GM04504 (cell line): Measurements from ENCODE around the gene TRERF1.

Experiments
- DNase-seq: peaks from one replicate; pipeline ENCODE4 v3.0.0-alpha.2; 2012; ENCODE audit warnings: low read depth

Gene TRERF1

DNA sequence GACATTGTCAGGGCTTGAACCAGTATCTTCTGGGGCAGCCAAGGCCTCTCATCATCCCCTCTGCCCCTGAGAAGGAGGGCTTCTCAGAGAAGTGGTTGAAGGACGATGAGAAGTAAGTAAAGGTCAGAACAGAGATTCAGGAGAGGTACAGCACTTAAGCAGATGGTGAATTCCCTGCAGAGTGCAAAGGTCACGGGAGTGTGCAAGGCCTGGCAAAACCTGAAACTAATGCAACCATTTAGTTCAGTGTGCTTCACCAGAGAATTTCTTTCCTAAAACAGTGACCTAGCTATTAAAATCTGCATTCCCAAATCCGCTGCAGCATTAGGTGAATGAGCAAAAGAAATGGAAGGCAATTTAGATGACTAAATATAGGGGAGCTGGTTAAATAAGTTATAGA lies 58.4 kb downstream of the TRERF1 start:
- DNase-seq, result no peak

DNA sequence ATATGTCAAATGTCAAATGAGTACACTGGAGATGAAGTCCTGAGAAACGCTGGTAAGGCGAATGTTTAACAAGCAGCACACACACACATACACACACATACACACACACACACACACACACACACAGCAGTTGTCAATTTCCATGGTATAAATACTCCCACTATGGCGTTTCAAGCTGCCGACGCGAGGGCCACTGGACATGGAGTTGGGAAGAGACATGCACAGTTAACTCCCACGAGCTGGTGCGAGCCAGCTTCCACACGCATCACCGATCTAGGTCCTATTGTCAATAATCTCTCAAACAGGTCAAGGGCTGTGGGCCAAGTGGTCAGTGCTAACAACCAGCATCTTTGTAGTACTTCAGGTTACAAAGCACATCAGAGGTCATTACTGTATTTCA lies 58.9 kb downstream of the TRERF1 start:
- DNase-seq, result no peak

DNA sequence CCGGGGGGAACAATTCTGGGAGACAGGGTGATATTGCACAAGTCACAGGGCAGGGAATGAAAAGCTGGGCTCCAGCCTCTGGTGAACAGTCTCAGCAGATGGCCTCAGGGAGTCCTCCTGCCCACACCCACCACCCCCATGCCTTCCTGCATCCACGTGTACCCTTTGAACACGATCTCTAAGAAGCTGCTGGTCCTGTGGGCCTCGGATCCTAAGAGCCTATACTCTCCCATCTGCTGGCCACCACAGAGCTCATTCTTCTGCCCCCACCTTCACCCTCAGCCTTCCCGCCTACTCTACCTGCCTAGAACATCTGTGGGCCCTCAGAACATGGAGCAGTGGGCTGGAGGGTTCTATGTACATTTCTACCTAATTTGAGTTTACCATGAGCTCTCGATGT lies 60.3 kb downstream of the TRERF1 start:
- no peak for DNase-seq

DNA sequence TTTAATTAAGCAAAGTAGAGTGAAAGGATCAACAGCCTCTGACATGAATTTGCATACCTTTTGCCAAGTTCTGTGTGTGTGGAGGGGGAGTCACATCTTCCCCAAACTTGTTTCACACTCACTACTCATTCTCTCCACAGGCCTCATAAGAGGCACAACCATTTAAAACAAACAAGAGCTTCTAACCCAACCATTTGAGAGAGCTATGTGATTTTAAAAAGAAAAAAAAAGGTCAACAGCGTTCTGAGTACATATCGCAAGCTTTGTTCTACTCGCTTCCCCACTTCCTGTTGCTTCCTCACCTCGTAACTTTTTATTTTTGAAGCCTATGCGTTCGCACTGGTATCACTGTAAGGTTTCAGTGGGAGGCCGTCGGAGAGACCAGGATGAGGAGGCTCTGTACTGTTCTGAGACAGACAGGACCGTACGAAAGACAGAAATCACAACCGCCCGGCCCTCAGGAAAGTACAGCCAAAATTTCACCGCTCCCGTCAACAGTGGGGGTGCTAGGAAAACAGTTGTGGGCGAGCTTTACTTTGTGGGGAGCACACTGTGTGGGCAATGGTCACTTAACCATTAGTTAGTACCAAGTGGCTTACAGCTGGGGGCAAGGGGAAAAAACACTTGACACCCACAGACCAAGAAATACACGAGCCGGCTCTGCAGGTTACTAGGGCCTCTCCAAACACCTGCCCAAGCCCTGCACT lies 61.3 kb downstream of the TRERF1 start:
- no peak for DNase-seq

DNA sequence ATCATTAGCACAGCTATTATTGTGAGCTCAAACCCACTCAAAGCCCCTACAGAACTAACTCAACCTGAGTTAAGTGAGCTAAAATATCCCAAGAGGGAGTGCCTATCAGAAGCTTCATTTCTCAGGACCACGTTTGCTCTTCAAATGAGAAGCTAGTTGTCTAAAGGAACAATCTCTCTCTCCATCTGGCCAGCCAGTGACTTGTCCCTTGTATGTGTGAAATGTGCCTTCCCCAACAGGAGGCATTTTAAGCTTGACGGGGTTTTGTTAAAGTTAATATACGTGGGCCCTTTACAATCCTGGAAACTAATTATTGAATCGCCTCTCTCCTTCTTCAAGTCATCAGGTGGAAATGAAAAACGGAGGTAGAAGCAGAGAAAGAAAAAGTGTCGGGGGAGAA lies 62.0 kb downstream of the TRERF1 start:
- no peak for DNase-seq

DNA sequence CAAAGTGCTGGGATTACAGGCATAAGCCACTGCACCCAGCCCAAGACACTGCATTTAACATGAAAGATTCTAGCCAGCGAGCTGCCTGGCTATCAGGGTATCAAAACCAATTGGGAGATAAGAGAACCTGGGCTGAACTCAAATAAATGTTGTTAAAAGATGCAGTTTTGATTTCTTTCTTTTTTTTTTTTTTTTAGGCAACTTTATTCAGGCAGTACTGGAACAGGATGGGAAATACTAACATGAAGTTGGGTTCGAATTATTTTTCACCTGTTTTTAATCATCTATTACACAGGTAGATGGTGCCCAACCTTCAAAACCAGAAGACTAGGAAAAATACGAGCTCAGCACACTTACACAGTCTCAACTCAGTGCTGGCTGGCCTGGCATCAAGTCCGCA lies 63.7 kb downstream of the TRERF1 start:
- DNase-seq, result no peak

DNA sequence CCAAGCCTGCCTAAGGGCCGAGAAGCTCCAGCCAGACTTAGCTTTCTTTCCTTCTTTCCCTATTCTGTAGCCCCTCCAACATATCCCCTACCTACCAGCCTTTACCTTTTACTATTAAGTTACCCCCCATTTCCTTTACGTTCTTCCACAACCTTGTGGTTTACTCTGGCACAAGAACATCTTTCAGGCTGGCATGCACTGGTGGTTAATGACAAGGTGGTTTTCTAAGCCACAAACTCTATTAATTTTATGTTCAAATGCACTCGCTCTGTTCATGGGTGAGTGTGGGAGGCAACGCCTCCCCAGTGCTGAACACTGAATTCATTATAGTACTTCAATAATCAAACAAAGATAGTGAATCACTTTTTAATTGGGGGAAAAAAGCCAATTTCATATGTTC lies 64.4 kb downstream of the TRERF1 start:
- DNase-seq, result no peak

DNA sequence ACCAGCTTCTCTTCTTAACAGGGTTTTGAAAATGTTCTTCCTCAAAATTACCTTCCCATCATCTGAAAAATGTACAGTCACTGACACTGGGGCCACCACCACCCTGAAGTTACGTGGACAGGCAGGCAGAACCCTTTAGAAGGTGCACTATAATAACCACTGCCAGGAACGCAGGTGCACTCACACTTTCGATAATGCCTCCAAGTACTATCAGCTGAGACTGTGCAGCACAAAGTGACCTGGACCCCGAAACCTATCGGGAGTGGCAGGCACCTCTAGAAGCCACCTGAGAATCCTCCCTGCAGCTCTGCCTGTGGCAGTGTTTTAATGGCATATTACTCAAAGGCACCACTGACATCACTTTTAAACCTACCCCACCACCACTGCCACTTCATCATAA lies 66.4 kb downstream of the TRERF1 start:
- DNase-seq, result no peak

DNA sequence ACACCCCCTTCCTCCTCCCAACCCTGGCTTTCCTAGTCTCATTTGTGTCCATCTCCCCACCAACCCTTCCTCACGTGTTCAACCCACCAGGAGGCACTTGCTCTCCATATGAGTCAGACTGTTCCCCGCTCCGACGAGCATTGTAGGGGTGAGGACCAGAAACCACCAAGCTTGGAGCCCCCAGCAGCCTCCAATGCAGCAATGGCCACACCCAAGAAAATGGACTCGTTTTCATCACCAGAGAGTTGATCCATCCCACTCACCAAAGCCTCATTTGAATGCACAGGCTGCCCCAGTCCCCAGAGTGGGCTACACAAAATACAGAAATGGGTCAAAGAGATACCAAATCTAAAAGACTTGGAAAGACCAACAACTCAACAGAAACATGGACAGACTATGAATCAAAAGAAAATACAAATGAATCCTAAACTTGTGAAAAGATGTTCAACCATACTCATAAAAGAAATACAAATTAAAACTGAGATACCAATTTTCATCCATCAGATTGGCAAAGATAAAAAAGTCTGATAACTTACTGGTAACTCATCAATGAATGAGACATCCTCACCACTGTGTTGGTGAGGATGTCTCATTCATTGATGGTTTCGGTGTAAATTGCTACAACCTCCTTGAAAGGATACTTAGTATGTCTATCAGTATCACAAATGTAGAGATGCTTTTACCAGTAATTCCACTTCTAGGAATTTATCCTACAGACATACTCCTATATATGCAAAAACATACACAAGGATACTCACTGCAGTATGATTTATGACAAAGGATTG lies 68.1 kb downstream of the TRERF1 start:
- DNase-seq, result no peak

DNA sequence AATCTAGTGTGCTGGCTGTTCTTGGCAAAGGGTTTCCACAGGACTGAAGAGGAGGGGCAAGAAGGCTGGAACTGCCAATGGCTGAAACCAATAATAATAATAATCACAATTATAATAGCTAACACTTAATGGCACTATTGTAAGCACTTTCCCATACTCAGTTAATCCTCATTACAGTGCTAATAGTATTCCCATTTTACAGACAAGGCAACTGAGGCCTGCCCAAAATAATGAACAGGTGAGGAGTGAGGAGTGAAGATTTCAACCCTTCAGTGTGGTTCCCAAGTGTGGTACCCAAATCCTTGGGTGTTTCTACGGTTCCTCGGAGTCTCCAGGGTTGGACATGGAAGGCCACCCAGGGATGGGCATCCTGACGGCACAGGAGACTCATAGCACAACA lies 69.9 kb downstream of the TRERF1 start:
- no peak for DNase-seq

DNA sequence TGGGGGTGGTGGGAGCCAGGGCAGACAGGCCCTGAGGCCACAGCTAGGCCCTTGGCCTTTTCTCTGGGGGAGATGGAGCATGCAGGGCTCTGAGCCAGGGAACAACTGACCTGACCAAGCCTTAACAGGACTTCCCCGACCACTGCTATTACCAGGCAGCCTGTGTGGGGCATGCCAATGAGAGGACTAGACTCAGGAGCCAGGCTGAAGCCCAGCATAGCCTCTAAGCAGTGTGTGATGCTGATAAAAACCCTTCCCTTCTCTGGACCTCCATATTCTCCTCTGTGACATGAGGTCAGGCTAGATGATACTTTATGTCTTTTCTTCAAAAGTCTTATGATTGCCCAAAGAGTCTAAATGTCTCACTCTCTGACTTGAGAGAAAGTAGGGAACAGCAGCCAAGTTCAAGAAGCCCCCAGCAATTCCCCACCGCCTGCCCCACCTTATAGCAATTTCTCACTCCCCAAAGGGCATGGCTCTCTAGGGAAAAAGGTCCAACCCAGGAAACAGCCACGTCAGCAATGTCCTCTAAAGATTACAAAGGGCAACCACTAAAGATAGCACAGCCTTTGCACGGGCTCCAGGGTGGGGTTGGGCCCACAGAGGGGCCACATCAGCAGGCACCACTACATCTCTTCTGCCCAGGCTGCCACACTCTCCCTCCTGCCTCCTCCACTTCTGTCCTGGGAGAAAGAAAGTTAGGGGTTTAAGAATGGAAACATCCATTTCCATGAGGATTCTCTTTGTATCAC lies 71.3 kb downstream of the TRERF1 start:
- DNase-seq, result no peak

DNA sequence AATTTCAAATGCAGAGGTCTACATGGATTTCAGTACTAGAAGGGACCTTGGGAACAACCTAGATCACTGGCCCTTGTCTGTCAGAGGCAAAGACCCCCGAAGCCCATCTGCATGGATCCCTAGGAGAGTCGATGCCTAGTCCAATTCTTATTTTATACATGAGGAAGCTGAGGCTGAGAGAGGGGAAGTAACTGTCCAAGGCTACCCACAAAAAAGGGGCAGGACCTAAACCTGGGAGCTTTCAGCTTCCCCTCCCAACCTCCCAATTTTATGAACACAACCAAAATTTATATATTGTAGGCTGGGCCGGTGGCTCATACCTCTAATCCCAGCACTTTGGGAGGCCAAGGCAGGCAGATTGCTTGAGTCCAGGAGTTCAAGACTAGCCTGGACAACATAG lies 73.2 kb downstream of the TRERF1 start:
- no peak for DNase-seq

DNA sequence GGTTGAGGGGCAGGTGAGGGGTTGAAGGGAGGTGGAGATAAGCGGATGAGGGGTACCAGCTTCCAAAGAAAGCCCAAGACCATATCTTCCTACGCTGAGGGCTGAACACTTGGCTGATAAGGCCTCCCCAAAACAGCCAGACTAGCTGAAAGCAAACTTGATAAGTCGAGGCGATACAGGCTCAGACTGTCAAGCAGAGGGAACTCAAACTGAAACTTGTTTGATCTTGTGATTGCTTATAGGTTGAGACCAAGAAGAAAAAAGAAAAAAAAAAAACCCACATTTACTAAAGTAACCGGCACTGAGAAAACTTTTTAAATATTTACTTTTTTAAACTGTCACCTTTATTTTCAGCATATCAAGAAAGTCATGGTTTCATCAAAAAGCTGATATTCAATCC lies 73.6 kb downstream of the TRERF1 start:
- no peak for DNase-seq

DNA sequence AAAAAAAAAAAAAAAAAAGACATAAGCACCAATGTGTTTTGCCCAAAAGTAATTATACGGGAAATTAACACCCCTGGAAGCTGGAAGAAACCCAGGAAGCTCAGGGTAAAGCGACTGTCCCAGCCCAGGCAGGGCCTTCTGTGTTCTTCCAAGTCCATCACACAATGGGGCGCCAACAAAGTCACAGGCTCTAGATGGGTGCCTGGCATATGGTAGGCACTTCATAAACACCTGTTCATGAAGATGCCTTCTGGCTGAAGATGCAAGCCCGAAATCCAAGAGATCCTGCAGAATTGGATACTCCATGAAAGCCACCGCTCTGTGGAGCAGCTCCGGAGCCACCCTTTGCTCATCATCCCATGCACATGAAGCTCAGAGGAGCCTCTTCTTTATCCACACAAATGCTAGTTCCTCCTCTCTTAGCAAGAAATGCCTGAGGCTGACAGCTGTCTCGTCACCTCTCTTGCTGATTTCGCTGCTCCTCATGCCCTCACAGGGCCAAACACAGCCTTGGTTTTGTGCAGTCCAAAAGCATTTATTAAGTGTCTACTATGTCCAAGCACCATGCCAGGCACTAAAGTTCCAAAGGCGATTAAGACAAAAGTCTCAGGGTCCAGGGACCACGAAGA lies 76.6 kb downstream of the TRERF1 start:
- DNase-seq, result no peak

DNA sequence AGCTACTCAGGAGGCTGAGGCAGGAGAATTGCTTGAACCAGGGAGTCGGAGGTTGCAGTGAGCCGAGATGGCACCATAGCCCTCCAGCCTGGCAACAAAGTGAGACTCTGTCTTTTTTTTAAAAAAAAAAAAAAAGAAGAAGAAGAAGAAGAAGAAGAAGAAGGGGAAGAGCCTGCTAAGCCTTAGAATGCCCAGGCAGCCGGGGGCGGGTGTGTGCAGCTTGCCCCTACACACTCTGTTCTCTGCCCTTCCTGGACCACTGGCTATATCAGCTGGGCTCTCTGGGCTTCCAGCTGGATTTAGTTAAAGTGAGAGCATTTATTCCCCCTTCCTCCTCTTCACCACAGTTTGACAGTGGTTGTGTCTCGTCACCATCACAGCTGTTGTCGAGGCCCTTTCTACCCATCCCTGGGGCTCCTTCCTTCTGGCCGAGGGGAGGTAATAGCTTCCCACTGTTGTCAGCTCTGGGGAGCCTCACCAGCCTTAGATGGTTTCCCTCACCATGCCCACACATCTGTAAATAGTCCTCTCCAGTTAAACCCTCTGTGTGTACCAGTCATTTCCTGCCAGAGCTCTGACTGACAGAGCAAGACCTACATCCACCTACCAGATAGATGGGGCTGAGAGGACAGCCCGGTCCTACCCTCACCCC lies 77.6 kb downstream of the TRERF1 start:
- no peak for DNase-seq

DNA sequence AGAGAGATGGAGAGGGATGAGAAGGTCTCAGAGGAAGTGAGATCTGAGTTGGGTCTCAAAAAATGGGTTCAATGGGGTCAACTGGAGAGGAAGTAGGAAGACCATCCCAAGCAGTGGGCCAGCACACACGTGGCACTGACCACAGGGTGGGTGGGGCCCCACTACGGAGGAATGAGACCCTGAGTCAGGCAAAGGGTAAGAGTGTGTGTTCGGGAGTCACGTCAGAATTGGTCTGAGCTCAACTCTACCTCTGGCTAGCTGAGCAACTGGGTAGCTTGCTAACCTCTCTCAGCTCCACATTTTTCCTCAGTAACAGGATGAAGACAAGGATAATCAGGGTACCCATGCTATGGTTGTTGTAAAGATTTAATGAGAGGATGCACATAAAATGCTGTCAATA lies 79.0 kb downstream of the TRERF1 start:
- no peak for DNase-seq

DNA sequence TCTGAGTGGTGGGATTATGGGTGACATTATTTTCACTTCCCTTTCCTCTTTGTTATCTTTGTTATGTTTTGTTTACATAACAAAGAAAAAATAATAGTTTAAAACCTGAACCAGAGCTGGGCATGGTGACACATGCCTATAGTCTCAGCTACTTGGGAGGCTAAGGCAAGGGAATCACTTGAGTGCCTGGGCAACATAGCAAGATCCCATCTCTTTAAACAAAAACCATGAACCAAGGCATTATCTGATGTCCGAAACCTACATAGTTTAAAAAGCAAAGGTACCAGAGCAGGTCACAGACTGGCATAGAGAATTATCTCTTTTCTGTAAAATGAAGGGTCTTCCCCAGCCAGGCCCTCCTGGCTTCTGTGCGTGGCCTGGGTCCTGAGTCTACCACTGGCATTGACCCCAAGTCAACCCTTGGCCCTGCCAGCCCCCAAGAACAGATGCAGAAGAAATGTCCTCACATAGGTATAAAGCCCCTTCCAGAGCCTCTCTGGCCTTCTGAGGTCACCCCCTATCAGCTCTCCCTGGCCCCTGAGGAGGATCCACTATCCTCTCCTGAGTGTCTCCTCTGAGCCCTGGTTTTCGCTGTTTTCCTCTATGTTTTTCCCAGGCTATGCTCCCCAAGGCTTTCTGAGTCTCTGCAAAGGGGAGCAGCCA lies 81.3 kb downstream of the TRERF1 start:
- DNase-seq, result no peak

DNA sequence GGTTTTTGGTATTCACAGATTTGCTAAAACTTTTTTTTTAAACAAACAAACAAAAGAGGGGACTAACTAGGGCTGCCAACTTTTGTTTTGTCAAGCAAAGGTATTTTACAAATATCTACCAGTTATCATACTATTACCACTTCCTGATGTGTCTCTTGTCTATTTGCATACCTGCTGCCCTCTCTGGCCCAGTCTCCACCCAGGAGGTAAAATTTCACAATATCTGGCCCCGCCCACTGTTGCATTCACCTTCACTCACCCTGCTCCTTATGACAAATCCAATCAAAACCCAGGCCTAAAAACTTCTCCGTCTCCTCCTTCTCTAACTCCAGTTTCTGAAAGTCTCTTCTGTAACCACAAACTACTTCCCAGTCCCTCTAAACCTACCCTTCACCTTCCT lies 82.2 kb downstream of the TRERF1 start:
- no peak for DNase-seq

DNA sequence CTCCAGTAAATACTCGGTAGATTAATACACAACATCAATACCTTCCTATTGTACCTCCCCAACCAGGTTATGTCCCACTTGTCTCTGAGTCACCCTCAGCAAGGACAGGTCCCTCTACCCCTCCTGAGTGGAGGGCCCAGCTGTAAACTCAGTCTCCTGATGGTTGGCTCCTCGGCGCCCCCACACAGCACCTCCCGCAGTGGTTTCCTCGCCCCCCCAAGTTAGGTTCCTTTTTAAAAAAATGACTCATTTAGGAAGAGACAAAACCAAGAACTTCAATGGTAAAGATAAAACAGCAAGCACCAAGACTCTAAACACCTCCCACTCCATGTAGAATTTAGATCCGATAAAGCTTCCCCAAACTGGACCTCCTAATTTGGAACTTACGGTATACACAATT lies 83.5 kb downstream of the TRERF1 start:
- no peak for DNase-seq

DNA sequence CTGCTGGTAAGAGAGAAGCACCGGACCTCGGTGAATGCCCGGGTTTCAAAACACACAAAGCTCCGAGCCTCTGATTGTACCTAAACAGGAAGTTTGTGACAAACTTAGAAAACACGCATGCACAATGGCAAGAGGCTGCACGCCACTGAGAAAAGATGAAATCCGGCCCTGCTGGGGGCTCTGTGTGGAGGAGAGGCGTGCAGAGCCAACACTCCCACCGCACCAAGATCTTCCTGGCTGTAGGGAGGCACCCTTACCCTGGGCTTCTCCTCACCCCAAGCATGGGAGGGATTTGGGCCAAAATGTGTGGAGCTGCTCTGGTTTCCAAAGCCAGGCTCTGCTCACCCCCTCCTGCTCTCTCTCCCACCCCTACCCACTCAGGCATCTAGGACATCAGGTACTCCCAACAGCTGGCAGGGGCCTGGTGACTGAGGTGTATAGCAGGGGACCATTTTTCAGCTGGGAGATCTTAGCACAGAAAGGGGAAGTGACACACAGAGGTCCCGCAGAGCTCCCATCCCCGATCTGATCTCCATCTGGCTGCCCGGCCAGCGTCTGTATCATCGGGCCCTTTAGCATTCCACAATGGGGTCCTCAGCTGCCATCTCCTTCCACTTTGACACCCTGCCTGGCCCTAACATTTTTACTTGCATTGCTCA lies 84.2 kb downstream of the TRERF1 start:
- no peak for DNase-seq

DNA sequence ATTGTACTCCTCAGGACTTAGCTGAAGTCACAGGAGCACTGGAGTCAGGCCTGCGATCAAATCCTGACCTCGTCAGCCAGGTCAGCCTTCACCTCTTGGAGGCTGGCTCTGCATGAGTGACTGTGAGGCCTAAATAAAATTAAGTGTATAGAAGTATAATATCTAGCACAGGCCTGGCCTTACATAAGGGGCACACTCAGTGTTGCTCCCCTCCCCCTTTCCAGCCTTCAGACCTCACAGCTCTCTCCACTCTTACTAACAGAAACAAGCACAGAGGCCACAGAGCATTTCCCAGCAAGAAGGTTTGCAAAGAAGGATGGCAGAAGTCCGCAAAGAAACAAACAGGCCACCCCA lies 84.8 kb downstream of the TRERF1 start:
- DNase-seq, result no peak
